Measurements from ENCODE around the gene TSSK3.

The TSSK3 gene

DNA sequence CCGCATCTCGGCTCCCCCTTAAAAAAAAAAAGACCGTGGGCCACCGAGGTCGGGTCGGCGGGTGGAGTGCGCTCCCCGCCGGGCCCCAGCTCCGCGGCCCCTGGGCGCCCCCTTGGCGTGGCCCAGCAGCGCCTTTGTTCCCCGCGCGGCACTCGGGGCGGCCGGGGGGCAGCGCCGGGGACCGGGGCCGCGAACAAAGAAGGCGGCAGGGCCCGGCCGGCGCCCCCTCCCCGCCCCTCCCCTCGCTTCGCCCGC is 26.9 kb upstream of the TSSK3 start:
- Mint-ChIP-seq H3K4me1 (ENCODE audit: low read depth) (peaks cover 50% of the 10 kb centered on the region), H3K27ac (no peak overlapping the region), H3K9me3 (no peaks in the 10 kb centered on the region), H3K27me3 (no peaks in the 10 kb centered on the region), H3K4me3 (peak overlapping the region; percentile 83), H3K36me3 (ENCODE audit: low read depth) (peaks cover 43% of the 10 kb centered on the region)
- no peak for DNase-seq

DNA sequence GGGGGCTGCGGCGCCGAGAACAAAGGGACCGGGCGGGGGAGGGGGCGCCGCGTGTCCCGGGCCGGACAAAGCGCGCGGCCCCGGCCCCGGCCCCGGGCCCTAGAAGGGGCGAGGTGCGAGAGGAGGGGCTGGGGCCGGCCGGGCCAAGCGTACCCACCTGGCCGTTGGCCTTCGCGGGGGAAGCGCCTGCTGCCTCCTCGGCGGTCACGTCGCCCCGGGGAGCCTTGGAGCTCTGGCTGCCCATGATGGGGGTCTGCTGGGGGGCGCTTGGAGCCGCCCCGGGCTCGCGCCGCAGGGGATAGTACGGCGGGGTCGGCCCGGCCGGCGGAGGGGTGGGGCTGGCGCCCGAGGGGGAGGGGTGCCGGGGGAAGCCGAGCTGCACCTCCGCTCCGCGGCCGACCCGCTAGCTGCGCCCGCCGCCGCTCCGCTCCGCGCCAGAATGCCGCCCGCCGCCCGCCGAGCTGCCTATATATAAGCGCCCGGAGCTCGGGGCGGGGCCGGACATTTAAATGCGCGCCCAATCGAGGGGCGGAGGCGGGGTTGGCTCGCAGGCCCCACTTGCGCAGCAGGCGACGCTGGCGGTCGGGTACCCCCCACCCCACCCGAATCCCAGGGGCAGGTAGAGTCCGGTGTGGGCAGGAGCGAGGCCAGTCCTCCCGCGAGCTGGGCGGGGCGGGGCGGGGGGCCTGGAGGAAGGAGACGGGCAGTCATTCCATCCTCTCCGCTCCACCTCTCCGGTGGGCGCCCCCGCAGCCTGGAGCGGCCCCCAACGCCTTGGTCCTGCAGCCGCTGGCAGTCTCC is 26.3 kb upstream of the TSSK3 start, which contains the start of gene MARCKSL1:
TSS of gene MARCKSL1 (minus strand) at position 444 of the 801 bp plus-strand sequence. CDS start at position 244, 200 bp downstream.
- peaks cover 50% of the 10 kb centered on the region for H3K4me1 Mint-ChIP-seq (ENCODE audit: low read depth)
- no peaks in the 10 kb centered on the region for H3K9me3 Mint-ChIP-seq
- peak within 1 kb of the TSS; percentile 89 for H3K27ac Mint-ChIP-seq
- no peaks in the 10 kb centered on the region for H3K27me3 Mint-ChIP-seq
- H3K36me3 Mint-ChIP-seq (ENCODE audit: low read depth): peaks cover 38% of the 10 kb centered on the region
- peak within 1 kb of the TSS; percentile 83 for H3K4me3 Mint-ChIP-seq
- peak; percentile 90 for DNase-seq

DNA sequence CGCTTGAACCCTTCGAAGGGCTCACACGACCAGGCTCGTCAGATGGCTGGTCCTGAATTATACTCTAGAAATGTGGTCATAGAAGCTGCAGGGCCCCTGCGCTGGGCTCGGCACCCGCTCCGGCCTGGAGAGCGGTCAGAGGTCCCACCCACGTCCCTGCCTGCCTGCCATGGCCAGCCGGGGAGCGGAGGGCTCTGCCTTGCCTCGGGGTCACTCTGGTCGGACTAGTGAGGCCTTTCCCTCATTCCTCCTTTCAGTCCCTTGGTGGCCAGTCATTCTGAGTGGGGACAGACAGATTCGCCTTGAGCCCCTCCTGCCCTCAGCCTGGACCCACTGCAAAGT is 25.8 kb upstream of the TSSK3 start:
- Mint-ChIP-seq H3K9me3 (no peaks in the 10 kb centered on the region), H3K27me3 (no peaks in the 10 kb centered on the region), H3K27ac (peak overlapping the region; percentile 34), H3K36me3 (ENCODE audit: low read depth) (peaks cover 32% of the 10 kb centered on the region), H3K4me3 (peak overlapping the region; percentile 45), H3K4me1 (ENCODE audit: low read depth) (peaks cover 50% of the 10 kb centered on the region)
- DNase-seq: no peak

DNA sequence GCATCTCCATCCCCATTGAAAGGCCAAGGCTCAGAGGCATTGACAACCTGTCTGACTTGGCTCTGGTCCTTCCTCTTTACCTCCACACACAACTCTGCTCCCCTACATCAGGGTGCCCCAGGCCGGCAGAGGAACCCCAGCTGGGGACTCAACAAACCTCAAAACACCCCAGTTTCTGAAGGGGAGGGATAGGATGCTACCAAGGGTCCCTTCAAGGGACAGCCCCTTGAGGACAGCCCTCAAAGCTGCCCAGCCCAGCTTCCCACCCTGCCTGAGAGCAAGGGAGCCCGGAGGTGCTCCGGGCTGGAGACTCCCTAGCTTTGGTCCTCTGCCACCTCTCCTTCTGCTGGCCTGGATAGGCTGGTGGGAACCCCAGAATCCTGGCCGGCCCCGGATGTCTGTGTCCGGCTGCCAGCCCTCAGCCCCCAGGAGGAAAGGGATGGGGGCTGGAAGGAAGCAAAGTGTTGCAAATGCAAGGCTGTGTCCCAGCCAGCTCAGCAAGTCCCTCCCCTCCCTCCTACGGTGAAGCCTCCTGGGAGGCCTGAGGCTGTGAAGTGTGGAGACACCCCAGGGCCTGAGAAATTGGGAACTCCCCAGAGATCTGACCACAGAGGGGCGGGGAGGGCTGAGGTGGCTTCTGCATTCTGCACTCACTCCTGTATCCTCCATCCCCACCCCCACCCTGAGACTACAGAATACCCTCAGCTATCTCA is 25.2 kb upstream of the TSSK3 start:
- H3K36me3 Mint-ChIP-seq (ENCODE audit: low read depth): peaks cover 27% of the 10 kb centered on the region
- H3K27ac Mint-ChIP-seq: peak overlapping the region; percentile 34
- H3K9me3 Mint-ChIP-seq: no peaks in the 10 kb centered on the region

DNA sequence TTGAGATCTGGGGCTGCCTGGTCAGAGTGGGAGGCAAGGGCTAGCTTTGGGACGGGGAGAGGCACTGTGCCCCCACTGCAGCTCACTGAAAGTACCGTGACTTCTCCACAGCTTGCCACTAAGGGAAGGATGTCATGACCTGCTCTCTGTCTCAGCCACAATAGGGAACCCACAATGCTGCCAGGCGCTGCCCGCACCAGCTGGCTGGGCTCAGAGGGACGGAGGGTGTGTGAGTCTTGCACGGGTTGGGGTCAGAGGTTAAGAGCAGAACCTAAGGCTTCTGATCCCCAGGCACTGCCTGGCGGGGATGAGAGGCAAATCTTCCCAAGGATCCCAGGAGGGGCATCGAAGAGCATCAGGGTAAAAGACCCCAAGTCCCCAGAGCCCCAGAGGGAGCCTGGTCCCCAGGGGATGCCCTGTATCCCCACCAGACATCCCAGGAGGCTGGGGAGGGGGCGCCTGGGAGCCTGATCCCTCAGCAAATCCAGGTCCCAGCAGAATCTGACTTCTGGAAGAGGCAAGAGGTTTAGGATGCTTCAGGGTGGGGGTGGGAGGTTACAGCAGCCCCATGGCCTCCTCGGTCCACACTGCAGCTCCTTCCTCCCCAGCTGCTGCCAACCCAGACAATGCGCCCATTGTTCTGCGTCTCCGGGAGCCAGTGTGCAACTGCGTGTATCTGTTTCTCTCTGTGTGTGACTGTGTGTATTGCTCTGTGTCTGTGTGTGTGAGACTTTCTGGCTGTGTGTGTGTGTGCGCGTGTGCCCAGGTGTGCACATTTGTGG is 24.3 kb upstream of the TSSK3 start:
- Mint-ChIP-seq H3K4me3 (no peak overlapping the region), H3K4me1 (ENCODE audit: low read depth) (peaks cover 55% of the 10 kb centered on the region), H3K27ac (no peak overlapping the region), H3K9me3 (no peaks in the 10 kb centered on the region), H3K36me3 (ENCODE audit: low read depth) (peaks cover 18% of the 10 kb centered on the region), H3K27me3 (no peaks in the 10 kb centered on the region)
- no peak for DNase-seq

More for the DNA sequence above, 25.2 kb upstream of the TSSK3 start:
- Mint-ChIP-seq H3K27me3 (no peaks in the 10 kb centered on the region), H3K4me3 (peak overlapping the region; percentile 45), H3K4me1 (ENCODE audit: low read depth) (peaks cover 50% of the 10 kb centered on the region)
- peak; percentile 65 for DNase-seq

DNA sequence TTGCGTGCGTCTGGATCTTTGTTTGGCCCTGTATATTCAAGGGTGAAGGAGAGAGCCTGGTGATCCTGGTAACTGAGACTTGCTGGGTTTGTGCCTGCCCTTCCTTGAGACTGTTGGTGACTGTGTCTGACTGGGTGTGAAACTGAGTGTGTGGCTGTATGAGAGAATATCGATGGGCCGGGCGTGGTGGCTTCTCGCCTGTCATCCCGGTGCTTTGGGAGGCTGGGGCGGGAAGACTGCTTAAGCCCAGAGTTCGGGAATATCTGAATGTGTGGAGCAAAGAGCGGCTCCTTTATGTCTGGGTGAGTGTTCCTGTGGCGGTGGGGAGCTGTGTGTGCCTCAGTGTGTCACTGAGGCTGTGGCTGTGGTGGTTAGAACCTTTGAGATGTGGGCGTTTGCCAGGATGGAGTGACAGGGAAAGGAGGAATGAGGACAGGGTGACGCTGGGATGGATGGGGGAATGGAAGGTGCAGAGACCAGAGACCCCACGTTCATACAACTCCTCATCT is 23.6 kb upstream of the TSSK3 start:
- Mint-ChIP-seq H3K27ac (no peak overlapping the region), H3K9me3 (no peaks in the 10 kb centered on the region), H3K4me3 (no peak overlapping the region), H3K36me3 (ENCODE audit: low read depth) (peaks cover 12% of the 10 kb centered on the region), H3K27me3 (no peaks in the 10 kb centered on the region), H3K4me1 (ENCODE audit: low read depth) (peaks cover 51% of the 10 kb centered on the region)
- DNase-seq: no peak

DNA sequence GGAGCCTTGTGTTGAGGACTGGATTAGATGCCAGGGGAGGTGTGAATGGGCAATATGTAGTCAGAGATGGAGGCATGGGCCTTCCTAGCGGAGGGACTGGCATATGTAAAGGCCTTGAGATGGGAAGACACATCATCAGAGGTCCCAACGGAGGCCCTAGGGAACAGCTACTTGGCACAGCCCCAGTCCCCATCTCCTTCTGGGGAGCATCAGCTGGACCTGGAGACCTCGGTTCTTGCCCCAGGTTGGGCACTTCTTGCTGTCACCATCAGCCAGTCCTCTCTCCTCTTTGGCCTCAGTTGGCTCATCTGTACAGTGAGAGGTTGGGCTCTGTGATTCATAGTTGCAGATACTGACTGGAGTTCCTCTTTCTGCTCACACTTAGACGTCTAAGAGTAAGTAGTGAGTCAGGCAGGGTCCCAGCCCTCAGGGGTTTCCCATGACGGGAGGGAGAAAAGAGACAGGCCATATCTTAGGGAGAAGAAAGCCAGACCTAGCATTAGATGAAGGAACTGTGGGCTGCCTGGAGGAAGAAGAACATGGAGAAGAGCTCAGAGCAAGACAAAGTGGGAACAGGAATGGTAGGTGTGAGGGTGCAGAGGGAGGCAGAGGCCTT is 22.9 kb upstream of the TSSK3 start:
- Mint-ChIP-seq H3K36me3 (ENCODE audit: low read depth) (peaks cover 4% of the 10 kb centered on the region), H3K27me3 (no peaks in the 10 kb centered on the region), H3K9me3 (no peaks in the 10 kb centered on the region), H3K4me3 (no peak overlapping the region), H3K27ac (peak overlapping the region; percentile 28), H3K4me1 (ENCODE audit: low read depth) (peaks cover 43% of the 10 kb centered on the region)
- peak; percentile 52 for DNase-seq

DNA sequence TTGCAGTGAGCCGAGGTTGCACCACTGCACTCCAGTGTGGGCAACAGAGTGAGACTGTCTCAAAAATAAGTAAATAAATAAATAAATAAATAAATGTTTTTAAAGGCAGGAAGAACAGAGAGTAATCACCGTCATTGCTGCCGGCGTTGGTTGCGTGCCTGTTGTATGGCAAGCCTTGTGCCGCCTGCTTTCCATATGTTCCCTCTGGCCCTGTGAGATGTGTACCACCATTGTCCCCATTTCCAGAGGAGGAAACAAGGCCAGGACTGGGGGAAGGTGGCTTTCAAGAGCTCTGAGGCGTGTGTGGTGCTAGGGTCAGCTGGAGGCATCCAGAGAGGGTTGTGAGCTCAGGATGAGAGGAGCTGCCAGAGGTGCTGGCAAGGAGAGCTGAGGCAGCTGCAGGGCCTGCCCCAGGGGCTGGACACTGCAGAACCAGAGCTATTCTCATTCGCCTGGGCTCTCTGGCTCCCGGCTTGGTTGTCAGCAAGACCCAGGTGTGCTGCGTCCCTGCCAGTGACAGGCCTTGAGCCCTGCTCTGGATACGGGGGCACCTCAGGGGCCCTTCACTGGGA is 21.1 kb upstream of the TSSK3 start:
- Mint-ChIP-seq H3K9me3 (no peaks in the 10 kb centered on the region), H3K36me3 (ENCODE audit: low read depth) (no peaks in the 10 kb centered on the region), H3K4me3 (no peak overlapping the region), H3K27me3 (no peaks in the 10 kb centered on the region), H3K4me1 (ENCODE audit: low read depth) (peaks cover 52% of the 10 kb centered on the region), H3K27ac (no peak overlapping the region)
- no peak for DNase-seq

DNA sequence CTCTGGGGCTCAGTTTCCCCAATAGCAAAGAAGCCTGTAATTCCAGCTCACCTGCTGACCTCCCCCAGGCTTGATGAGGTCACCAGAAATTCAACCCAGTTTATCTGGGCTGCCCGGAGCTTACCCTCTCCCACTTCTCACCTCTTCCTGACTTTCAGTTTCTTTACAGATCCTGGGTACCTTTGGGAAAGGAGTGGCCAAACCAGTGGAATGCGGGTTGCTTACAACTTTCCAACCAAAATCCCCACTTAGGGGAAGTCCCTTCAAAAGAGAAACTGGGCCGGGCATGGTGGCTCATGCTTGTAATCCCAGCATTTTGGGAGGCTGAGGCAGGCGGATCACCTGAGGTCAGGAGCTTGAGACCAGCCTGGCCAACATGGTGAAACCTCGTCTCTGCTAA is 20.4 kb upstream of the TSSK3 start:
- DNase-seq: no peak
- peaks cover 50% of the 10 kb centered on the region for H3K4me1 Mint-ChIP-seq (ENCODE audit: low read depth)
- no peak overlapping the region for H3K4me3 Mint-ChIP-seq
- H3K27me3 Mint-ChIP-seq: no peaks in the 10 kb centered on the region
- H3K27ac Mint-ChIP-seq: no peak overlapping the region
- H3K36me3 Mint-ChIP-seq (ENCODE audit: low read depth): no peaks in the 10 kb centered on the region
- H3K9me3 Mint-ChIP-seq: no peaks in the 10 kb centered on the region

DNA sequence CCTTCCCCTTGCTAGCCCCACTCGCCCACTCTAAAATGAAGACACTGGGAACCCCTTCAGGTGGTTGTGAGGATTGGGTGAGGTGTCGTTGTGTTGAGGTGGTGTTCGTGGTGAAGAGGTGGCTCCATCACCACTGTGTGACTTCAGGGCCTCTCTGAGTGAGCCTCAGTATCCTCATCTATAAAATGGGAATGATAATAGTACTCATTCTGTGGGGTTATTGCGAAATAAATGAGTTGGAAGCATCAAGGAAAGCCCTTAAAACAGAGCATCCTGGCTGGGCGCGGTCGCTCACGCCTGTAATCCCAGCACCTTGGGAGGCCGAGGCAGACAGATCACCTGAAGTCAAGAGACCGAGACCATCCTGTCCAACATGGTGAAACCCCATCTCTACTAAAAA is 19.6 kb upstream of the TSSK3 start:
- Mint-ChIP-seq H3K36me3 (ENCODE audit: low read depth) (no peaks in the 10 kb centered on the region), H3K4me1 (ENCODE audit: low read depth) (peaks cover 42% of the 10 kb centered on the region), H3K9me3 (no peaks in the 10 kb centered on the region), H3K27me3 (no peaks in the 10 kb centered on the region), H3K4me3 (no peak overlapping the region), H3K27ac (no peak overlapping the region)
- no peak for DNase-seq

DNA sequence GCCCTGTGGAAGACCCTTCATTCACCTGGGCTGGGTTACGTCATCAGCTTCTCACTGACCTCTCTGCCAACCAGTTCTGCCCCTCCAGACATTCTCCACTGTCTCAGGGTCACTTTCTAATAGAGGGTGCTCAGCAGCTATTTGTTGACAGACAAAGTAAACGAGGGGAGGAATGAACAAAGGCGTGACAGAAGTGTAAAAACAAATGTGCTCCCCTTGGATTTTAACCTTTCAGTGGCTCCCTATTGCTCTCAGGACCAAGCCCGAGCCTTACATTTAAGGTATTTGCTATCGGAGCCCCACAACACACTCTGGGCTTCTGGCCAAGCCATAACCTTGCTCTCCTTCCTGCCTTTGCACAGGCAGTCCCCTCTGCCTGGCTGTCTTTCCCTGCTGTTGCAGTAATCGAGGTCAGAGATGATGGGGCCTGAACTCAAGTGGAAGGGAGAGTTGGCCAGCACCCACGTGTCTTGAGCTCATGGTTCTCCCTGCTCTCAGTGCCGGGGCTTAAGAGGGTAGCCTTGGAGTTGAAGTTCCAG is 17.0 kb upstream of the TSSK3 start:
- no peaks in the 10 kb centered on the region for H3K36me3 Mint-ChIP-seq (ENCODE audit: low read depth)
- H3K27ac Mint-ChIP-seq: peak overlapping the region; percentile 7

DNA sequence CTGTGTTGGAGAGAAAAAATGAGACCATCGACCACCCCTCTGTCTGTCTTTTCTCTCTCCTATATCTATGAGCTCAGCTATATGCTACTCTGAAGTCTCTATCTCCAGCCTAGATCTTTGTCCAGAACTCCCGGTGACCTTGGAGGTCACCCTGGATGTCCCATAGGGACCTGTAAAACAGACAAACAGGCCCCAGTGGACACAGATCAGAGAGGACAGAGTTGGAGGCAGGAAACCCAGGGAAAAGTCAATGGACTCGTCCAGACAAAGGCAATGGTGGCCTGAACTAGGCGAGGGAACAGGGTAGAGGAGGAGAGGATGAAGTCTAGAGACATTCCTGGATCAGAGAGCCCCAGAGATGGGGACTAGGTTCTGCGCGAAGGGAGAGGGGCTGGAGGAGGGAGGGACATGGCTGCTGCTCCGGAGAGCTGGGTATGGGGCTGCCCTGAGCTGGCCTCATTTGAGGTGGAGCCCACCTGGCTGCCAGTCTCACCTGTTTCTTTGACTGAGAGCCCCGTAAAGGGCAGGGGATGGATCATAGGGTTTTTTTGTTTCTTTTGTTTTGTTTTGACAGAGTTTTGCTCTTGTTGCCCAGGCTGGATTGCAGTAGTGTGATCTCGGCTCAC is 15.7 kb upstream of the TSSK3 start:
- Mint-ChIP-seq H3K36me3 (ENCODE audit: low read depth) (no peaks in the 10 kb centered on the region), H3K27me3 (no peaks in the 10 kb centered on the region), H3K27ac (no peak overlapping the region), H3K4me1 (ENCODE audit: low read depth) (peaks cover 48% of the 10 kb centered on the region), H3K9me3 (peaks cover 5% of the 10 kb centered on the region), H3K4me3 (no peak overlapping the region)
- DNase-seq: no peak

More for the DNA sequence above, 17.0 kb upstream of the TSSK3 start:
- Mint-ChIP-seq H3K27me3 (no peaks in the 10 kb centered on the region), H3K4me3 (no peak overlapping the region), H3K4me1 (ENCODE audit: low read depth) (peaks cover 39% of the 10 kb centered on the region), H3K9me3 (peaks cover under 1% of the 10 kb centered on the region)
- no peak for DNase-seq

DNA sequence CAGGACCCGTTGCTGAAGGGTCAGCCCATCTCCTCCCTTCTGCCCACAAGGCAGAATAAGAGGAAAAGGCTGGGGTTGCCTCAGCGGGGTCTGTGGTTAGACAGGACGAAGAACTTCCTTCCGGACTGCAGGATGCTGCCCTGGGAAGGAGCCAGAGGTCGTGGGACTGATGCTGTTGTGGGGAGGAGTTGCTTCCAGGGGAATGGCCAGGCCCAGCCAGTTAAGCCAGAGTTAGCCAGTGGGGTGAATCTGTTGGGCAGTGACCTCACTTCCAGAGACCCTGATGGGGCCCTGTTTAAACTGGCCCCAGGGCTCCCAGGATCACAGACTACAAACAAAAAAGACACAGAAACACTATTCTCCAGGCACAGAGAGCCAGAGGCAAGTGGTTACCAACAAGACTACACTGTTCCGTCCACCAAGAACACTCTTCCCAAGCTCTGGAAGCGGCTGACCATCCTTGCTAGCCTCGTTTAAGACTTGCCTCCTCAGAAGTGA is 13.1 kb upstream of the TSSK3 start:
- no peak for DNase-seq
- Mint-ChIP-seq H3K9me3 (peaks cover 5% of the 10 kb centered on the region), H3K36me3 (ENCODE audit: low read depth) (no peaks in the 10 kb centered on the region), H3K4me1 (ENCODE audit: low read depth) (peaks cover 45% of the 10 kb centered on the region), H3K4me3 (no peak overlapping the region), H3K27me3 (no peaks in the 10 kb centered on the region), H3K27ac (peak overlapping the region; percentile 39)

All from activated T-cell treated with anti-CD3 and anti-CD28 coated beads, Interleukin-2, amount 50 U/mL, for 24 hours (primary cell).